HepG2 (cell line): ENCODE measurements around the gene ATF7IP. TPM values are rescaled to one million over a fixed set of nuclear protein-coding genes. Genes with fewer than 3 reads are reported as not detected.

Source experiments
- CENPT ChIP-seq: sonication (generic); formaldehyde crosslinking; IDR thresholded peaks from 2 replicates; pipeline ENCODE4 v1.8.0; 2022; ENCODE audit warnings: low read depth, mild to moderate bottlenecking, moderate library complexity, missing genetic modification reagents
- HDAC1 ChIP-seq: sonication (generic); formaldehyde crosslinking; IDR thresholded peaks from 2 replicates; pipeline ENCODE4 v1.5.1; 2020; ENCODE audit warnings: mild to moderate bottlenecking, missing genetic modification reagents
- HMG20B ChIP-seq: conservative IDR thresholded peaks from 2 replicates; pipeline ENCODE4 v1.6.1; 2016; ENCODE audit warnings: missing genetic modification reagents, missing compliant biosample characterization
- HOXA9 ChIP-seq: sonication (generic); formaldehyde crosslinking; IDR thresholded peaks from 2 replicates; pipeline ENCODE4 v1.8.1; 2022; ENCODE audit warnings: missing genetic modification reagents, mild to moderate bottlenecking, moderate library complexity, borderline replicate concordance
- KDM6A ChIP-seq: IDR thresholded peaks from 2 replicates; pipeline ENCODE4 v1.6.1; 2016; ENCODE audit warnings: low read depth
- MED1 ChIP-seq: sonication (generic); formaldehyde crosslinking; IDR thresholded peaks from 2 replicates; pipeline ENCODE4 v1.4.0; 2020; ENCODE audit warnings: missing genetic modification reagents
- MLLT10 ChIP-seq: sonication (generic); formaldehyde crosslinking; IDR thresholded peaks from 2 replicates; pipeline ENCODE4 v1.4.0; 2020; ENCODE audit warnings: missing genetic modification reagents
- SMARCE1 ChIP-seq: fragments of 450-650 bp; IDR thresholded peaks from 2 replicates; pipeline ENCODE4 v1.6.1; 2017; ENCODE audit warnings: borderline replicate concordance
- SOX13 ChIP-seq, 3 experiments: fragments of 450-650 bp in 1 of 3; sonication (generic) in 1 of 3; formaldehyde crosslinking in 1 of 3; IDR thresholded peaks in 2 of 3; conservative IDR thresholded peaks in 1 of 3; 2 replicates each; pipeline versions ENCODE4 v1.5.0 to v1.6.1; 2016 to 2020; ENCODE audit warnings: antibody characterized with exemption in 1 of 3, mild to moderate bottlenecking in 1 of 3, missing compliant biosample characterization in 1 of 3, missing genetic modification reagents in 1 of 3, moderate library complexity in 1 of 3
- THAP11 ChIP-seq: IDR thresholded peaks from 2 replicates; pipeline ENCODE4 v1.6.1; 2016; ENCODE audit warnings: missing biosample characterization, missing genetic modification reagents
- ZFP41 ChIP-seq: sonication (generic); formaldehyde crosslinking; IDR thresholded peaks from 2 replicates; pipeline ENCODE4 v1.4.0; 2020; ENCODE audit warnings: mild to moderate bottlenecking, missing genetic modification reagents, borderline replicate concordance
- ZMYM3 ChIP-seq: sonication (generic); formaldehyde crosslinking; IDR thresholded peaks from 2 replicates; pipeline ENCODE4 v1.5.1; 2020; ENCODE audit warnings: mild to moderate bottlenecking, missing genetic modification reagents
- ZNF10 ChIP-seq: sonication (generic); formaldehyde crosslinking; IDR thresholded peaks from 2 replicates; pipeline ENCODE4 v1.4.0; 2020; ENCODE audit warnings: mild to moderate bottlenecking, low read depth, missing genetic modification reagents, borderline replicate concordance
- ZNF264 ChIP-seq: sonication (generic); formaldehyde crosslinking; IDR thresholded peaks from 2 replicates; pipeline ENCODE4 v1.4.0; 2020; ENCODE audit warnings: missing genetic modification reagents
- ZNF354B ChIP-seq: sonication (generic); formaldehyde crosslinking; IDR thresholded peaks from 2 replicates; pipeline ENCODE4 v1.8.0; 2022; ENCODE audit warnings: mild to moderate bottlenecking, missing genetic modification reagents
- ZNF574 ChIP-seq: sonication (generic); formaldehyde crosslinking; IDR thresholded peaks from 2 replicates; pipeline ENCODE4 v1.4.0; 2020; ENCODE audit warnings: missing genetic modification reagents
- ZNF614 ChIP-seq: IDR thresholded peaks from 2 replicates; pipeline ENCODE4 v1.6.1; 2018; ENCODE audit warnings: missing biosample characterization, missing genetic modification reagents, inconsistent platforms, borderline replicate concordance
- ZNF670 ChIP-seq: sonication (generic); formaldehyde crosslinking; IDR thresholded peaks from 2 replicates; pipeline ENCODE4 v1.8.0; 2022; ENCODE audit warnings: mild to moderate bottlenecking, missing genetic modification reagents, borderline replicate concordance
- ZNF766 ChIP-seq: sonication (generic); formaldehyde crosslinking; IDR thresholded peaks from 2 replicates; pipeline ENCODE4 v1.5.0; 2020; ENCODE audit warnings: missing genetic modification reagents, borderline replicate concordance
- polyA plus RNA-seq, 8 experiments: library from polyadenylated mRNA; depleted of rRNA in 3 of 8; stranded (reverse) in 7 of 8; unstranded in 1 of 8; fragments of >200 nt; fragmentation: Illumina TruSeq in 4 of 8; extraction: Trizol in 4 of 8; gene quantifications; 2 replicates each; pipeline versions ENCODE4 v1.2.1 to v1.2.3, GENCODE V29; 2011 to 2016; ENCODE audit warnings: low read depth in 4 of 8, missing spikeins in 1 of 8, mixed read lengths in 1 of 8; ENCODE audit not compliant: insufficient read depth in 1 of 8
- total RNA-seq, 5 experiments: library from RNA; depleted of rRNA; stranded (reverse); fragments of >200 nt; fragmentation: Illumina TruSeq; extraction: Trizol; gene quantifications; 2 replicates each; pipeline ENCODE4 v1.2.3, GENCODE V29; 2016; ENCODE audit warnings: low read depth in 1 of 5
- TF ChIP-seq, protein P1 (sequence below): sonication (generic); formaldehyde crosslinking; IDR thresholded peaks from 2 replicates; pipeline ENCODE4 v1.8.0; 2022; ENCODE audit warnings: mild to moderate bottlenecking, missing genetic modification reagents; ENCODE audit not compliant: insufficient replicate concordance
- TF ChIP-seq, protein P2 (sequence below): IDR thresholded peaks from 2 replicates; pipeline ENCODE4 v1.6.1; 2016; ENCODE audit warnings: low read depth

The ATF7IP gene
- total and polyA plus RNA-seq, 2 of the 13 experiments (the other 11 are each of a cell fraction or from before 2014, with no cell fraction given): 1.8 to 11.8 TPM

- TF ChIP-seq MED1 (CRISPR knock-in tag) (peak; percentile 49), KDM6A (0 out of 2 replicates have a peak, but pooled peaks have one; percentile 21), ZFP41 (CRISPR knock-in tag) (no peak), HOXA9 (CRISPR knock-in tag) (no peak), ZNF766 (CRISPR knock-in tag) (0 out of 2 replicates have a peak, but pooled peaks have one; percentile 13), ZMYM3 (CRISPR knock-in tag) (peak; percentile 69; the same call in 1 of the 2 replicates), THAP11 (CRISPR knock-in tag) (peak; percentile 50; the same call in 1 of the 2 replicates), ZNF670 (0 out of 2 replicates have a peak, but pooled peaks have one; percentile 52), SOX13 (IDR thresholded peaks at IDR 0.05) (no peak), SOX13 (CRISPR knock-in tag; conservative IDR thresholded peaks at IDR 0.05 in 1 of 2, IDR thresholded peaks at IDR 0.05 in 1 of 2) (peak in 1 of 2 experiments; percentile 38; a peak in 2 of 4 replicates), HMG20B (peak; percentile 67; the same call in 1 of the 2 replicates), ZNF10 (CRISPR knock-in tag) (no peak), ZNF264 (0 out of 2 replicates have a peak, but pooled peaks have one; percentile 47), ZNF574 (CRISPR knock-in tag) (peak; percentile 41; the same call in 1 of the 2 replicates), HDAC1 (CRISPR knock-in tag) (peak; percentile 63; the same call in 1 of the 2 replicates), ZNF354B (CRISPR knock-in tag) (no peak), SMARCE1 (no peak), CENPT (no peak), MLLT10 (no peak), ZNF614 (CRISPR knock-in tag) (0 out of 2 replicates have a peak, but pooled peaks have one; percentile 61)
- TF ChIP-seq, protein P1, sequence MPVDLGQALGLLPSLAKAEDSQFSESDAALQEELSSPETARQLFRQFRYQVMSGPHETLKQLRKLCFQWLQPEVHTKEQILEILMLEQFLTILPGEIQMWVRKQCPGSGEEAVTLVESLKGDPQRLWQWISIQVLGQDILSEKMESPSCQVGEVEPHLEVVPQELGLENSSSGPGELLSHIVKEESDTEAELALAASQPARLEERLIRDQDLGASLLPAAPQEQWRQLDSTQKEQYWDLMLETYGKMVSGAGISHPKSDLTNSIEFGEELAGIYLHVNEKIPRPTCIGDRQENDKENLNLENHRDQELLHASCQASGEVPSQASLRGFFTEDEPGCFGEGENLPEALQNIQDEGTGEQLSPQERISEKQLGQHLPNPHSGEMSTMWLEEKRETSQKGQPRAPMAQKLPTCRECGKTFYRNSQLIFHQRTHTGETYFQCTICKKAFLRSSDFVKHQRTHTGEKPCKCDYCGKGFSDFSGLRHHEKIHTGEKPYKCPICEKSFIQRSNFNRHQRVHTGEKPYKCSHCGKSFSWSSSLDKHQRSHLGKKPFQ (CRISPR knock-in tag): peak; percentile 50
- TF ChIP-seq, protein P2, sequence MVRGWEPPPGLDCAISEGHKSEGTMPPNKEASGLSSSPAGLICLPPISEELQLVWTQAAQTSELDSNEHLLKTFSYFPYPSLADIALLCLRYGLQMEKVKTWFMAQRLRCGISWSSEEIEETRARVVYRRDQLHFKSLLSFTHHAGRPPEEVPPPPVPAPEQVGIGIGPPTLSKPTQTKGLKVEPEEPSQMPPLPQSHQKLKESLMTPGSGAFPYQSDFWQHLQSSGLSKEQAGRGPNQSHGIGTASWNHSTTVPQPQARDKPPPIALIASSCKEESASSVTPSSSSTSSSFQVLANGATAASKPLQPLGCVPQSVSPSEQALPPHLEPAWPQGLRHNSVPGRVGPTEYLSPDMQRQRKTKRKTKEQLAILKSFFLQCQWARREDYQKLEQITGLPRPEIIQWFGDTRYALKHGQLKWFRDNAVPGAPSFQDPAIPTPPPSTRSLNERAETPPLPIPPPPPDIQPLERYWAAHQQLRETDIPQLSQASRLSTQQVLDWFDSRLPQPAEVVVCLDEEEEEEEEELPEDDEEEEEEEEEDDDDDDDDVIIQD (CRISPR knock-in tag): 0 out of 2 replicates have a peak, but pooled peaks have one; percentile 39
Observed at GRCh38 chr12:14384783-14385638, 19.5 kb downstream of the ATF7IP start (continued).
